GM20000 (cell line): ENCODE results near the gene BMF.
"Not testable (repeated sequence)": the region's sequence is repeated elsewhere in the genome, so short reads cannot be mapped to it uniquely, and the experiment has no call there.

Source experiments
- DNase-seq: peaks from one replicate; pipeline ENCODE4 v3.0.0; 2012; ENCODE audit warnings: low spot score
- TF ChIP-seq, protein P1 (sequence below): IDR thresholded peaks from 2 replicates; pipeline ENCODE4 v1.5.1; 2012; ENCODE audit warnings: mild to moderate bottlenecking, control low read depth; ENCODE audit errors: extremely low read depth, missing control alignments

Gene BMF

DNA sequence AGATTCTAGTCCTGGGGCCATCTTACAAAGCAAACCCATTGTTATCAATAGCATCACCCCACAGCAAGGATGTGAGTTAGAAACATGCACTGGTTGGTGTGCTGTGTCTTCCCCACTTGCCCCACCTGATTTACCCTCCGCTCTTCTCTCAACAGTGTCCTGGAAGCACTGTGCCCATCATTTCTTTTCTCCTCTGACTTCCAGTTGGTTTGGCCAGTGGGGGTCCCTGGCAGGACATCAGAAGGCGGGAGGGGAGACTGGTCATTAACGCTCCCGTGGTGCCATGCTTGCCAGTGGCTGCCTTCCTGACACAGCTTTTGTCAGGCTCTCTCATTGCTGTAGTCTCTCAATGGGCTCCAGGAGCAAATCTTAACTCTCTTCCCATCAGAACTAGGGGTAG lies 40.7 kb upstream of the BMF start:
- TF ChIP-seq, protein P1, sequence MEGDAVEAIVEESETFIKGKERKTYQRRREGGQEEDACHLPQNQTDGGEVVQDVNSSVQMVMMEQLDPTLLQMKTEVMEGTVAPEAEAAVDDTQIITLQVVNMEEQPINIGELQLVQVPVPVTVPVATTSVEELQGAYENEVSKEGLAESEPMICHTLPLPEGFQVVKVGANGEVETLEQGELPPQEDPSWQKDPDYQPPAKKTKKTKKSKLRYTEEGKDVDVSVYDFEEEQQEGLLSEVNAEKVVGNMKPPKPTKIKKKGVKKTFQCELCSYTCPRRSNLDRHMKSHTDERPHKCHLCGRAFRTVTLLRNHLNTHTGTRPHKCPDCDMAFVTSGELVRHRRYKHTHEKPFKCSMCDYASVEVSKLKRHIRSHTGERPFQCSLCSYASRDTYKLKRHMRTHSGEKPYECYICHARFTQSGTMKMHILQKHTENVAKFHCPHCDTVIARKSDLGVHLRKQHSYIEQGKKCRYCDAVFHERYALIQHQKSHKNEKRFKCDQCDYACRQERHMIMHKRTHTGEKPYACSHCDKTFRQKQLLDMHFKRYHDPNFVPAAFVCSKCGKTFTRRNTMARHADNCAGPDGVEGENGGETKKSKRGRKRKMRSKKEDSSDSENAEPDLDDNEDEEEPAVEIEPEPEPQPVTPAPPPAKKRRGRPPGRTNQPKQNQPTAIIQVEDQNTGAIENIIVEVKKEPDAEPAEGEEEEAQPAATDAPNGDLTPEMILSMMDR = no peak
- no peak for DNase-seq

DNA sequence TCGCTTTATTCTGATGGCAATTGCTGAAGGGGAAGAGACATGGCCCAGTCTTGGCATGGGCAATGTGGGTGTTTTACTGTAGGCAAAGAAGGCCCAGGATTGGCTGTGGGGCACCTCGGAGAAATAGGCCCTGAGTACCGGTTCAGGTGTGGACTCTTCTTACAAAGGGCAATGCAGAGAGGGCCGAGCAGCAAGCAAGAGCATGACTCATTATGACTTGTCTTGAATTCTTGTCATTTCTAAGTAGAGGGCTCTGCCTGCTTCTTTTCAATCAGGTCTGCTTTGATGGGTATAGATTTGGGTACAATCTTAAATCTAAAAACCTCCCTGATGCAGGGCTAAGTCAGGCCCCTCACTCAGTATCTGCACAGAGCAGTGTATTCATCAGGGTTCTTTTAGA lies 37.4 kb upstream of the BMF start:
- TF ChIP-seq, protein P1 = no peak
- no peak for DNase-seq

GRCh38 chr15:40142428-40142827 lies 33.7 kb upstream of the BMF start:
- no peak for DNase-seq
- TF ChIP-seq, protein P1 = no peak

DNA sequence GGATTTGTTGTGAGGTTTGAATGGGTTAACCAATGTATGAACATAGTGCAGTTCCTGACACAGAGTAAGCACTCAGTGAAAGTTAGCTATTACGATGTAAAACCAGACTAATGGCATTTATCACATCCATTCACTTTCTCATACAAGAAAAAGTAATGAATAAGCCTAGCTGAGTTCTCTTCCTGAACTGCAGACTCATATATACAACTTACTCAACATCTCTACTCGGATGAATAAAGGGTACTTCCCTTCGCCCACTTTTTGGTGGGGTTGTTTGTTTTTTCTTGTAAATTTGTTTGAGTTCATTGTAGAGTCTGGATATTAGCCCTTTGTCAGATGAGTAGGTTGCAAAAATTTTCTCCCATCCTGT lies 29.5 kb upstream of the BMF start:
- not testable (repeated sequence) for DNase-seq

- DNase-seq = no peak
- TF ChIP-seq, protein P1 = no peak
Measured at GRCh38 chr15:40137303-40138200, 28.9 kb upstream of the BMF start.

DNA sequence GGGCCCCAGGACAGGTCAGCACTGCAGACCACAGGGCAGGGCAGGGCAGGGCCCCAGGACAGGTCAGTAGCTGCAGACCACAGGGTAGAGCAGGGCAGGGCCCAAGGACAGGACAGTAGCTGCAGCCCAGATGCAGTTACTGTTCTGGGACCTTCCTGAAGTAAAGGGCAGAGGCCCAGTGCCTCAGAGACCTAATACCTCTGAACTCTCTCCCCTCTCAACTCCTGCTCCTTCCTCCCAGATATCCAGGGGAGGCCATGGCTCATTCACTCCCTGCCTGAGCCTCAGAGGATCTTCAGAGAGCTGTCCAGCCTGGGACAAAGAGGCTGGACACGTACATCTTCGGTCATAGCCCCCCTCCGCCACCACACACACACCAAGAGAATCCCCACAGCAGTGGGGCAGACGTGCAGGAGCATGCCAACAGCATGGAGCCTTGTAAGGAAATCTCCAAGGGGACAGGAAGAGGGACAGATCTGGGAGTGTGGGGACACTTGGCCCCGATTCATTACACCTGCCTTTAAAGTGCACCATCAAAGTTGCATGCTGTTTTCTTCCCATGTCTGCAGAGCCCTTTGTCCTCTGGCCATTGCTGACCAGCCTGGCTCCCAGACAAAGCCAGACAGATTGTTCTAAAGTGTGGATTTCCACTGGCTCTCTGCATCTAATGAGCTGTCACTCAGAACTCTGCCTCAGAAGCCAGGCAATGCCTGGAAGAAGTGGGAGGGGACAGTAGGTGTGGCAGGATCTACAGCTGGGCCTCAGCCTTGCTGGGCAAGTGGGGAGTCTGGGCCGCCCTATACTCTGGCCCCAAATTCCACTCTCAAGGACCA lies 28.0 kb upstream of the BMF start:
- TF ChIP-seq, protein P1 = no peak
- DNase-seq = no peak

DNA sequence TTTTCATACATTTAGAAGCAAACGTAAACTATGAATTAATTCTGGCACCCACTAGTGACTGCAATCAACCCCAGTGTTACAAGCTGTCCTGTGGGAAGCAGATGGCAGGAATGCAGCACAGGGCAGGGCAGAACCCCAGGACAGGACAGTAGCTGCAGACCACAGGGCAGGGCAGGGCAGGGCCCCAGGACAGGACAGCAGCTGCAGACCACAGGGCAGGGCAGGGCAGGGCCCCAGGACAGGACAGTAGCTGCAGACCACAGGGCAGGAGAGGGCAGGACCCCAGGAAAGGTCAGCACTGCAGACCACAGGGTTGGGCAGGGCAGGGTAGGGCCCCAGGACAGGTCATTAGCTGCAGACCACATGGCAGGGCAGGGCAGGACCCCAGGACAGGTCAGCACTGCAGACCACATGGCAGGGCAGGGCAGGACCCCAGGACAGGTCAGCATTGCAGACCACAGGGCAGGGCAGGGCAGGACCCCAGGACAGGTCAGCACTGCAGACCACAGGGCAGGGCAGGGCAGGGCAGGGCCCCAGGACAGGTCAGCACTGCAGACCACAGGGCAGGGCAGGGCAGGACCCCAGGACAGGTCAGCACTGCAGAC lies 27.3 kb upstream of the BMF start:
- not testable (repeated sequence) for DNase-seq

DNA sequence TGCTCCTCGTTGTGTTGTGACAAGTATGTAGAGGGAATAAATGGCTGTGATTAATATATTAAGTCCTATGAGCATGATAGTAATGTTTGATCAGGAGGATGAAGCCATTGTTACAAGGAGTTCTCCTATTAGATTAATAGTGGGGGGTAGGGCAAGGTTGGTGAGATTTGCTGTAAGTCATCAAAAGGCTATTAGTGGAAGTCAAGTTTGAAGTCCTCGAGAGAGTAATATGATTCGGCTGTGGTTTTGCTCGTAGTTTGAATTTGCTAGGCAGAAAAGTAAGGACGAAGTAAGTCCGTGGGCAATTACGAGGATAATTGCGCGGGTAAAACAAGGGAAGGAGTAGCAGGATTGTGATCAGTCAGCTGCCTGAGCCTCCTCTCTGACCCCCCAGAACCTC lies 26.2 kb upstream of the BMF start:
- no peak for DNase-seq
- TF ChIP-seq, protein P1 = no peak
